Measurements from ENCODE around the gene KANK2. TPM values are rescaled to one million over a fixed set of nuclear protein-coding genes. Genes with fewer than 3 reads are reported as not detected.

KANK2 gene
- total and polyA plus RNA-seq, 7 experiments from 2014 or later: 0.32 to 2.9 (median 0.53) TPM; not detected in 2

GRCh38 chr19:11242025-11242424 is 44.7 kb upstream of the KANK2 start:
- DNase-seq (no peak), ATAC-seq (no peak)
- Histone ChIP-seq H3K27me3 (ENCODE audit: control insufficient read depth in 2 of 2, insufficient read depth in 2 of 2, low read length in 2 of 2) (no peaks in the 10 kb centered on the region), H3K4me3 (ENCODE audit: low read length) (no peak overlapping the region), H3K27ac (ENCODE audit: low read depth, low read length) (no peak overlapping the region), H3K9me3 (ENCODE audit: control insufficient read depth in 2 of 3, low read length in 3 of 3) (peaks cover 0 to 24% (median 0%) of the 10 kb centered on the region in 3 experiments), H3K4me1 (ENCODE audit: control insufficient read depth in 2 of 2, insufficient read depth in 2 of 2, low read length in 2 of 2) (no peaks in the 10 kb centered on the region), H3K36me3 (ENCODE audit: control insufficient read depth in 2 of 3, insufficient read depth in 3 of 3, low read length in 3 of 3) (no peaks in the 10 kb centered on the region)
- POLR2A ChIA-PET: interaction anchor here (0.8 kb wide), 1 partner anchor 397 kb away, joined by 3 read pairs; no protein-coding TSS in a partner anchor
- peaks cover 0 to 27% (median 6%) of the 10 kb centered on the region in 5 donors for H3K27me3 Mint-ChIP-seq
- peak overlapping the region in 1 of 9 donors; percentile 42 for H3K27ac Mint-ChIP-seq
- H3K4me1 Mint-ChIP-seq: peaks cover 4 to 7% (median 5%) of the 10 kb centered on the region in 7 donors
- CTCF ChIA-PET: no interaction called here
- H3K4me3 Mint-ChIP-seq: no peak overlapping the region
- H3K36me3 Mint-ChIP-seq: no peaks in the 10 kb centered on the region
- intact Hi-C loops (cut with micrococcal nuclease): loop anchor here in 1 of 2 donors (2.0 kb wide), 1 partner anchor 345 kb away; no protein-coding TSS in a partner anchor
- peaks cover 0 to 20% (median 9%) of the 10 kb centered on the region in 11 donors for H3K9me3 Mint-ChIP-seq

- no peak for DNase-seq
- CTCF ChIA-PET: no interaction called here
Measured at GRCh38 chr19:11240008-11240444, 42.7 kb upstream of the KANK2 start.

GRCh38 chr19:11239377-11240000 is 42.1 kb upstream of the KANK2 start, which contains the start of gene ANGPTL8:
ANGPTL8 (plus strand) TSS chr19:11239619; CDS start chr19:11239638, 19 bp downstream.
- Mint-ChIP-seq H3K9me3 (peaks cover 0 to 21% (median 9%) of the 10 kb centered on the region in 11 donors), H3K4me3 (no peak within 1 kb of the TSS), H3K27me3 (peaks cover 0 to 18% (median 5%) of the 10 kb centered on the region in 5 donors), H3K36me3 (no peaks in the 10 kb centered on the region), H3K27ac (no peak within 1 kb of the TSS), H3K4me1 (peaks cover 4 to 6% (median 5%) of the 10 kb centered on the region in 7 donors)
- no peak for DNase-seq
- Histone ChIP-seq H3K27ac (ENCODE audit: low read depth, low read length) (no peak within 1 kb of the TSS), H3K27me3 (ENCODE audit: control insufficient read depth in 2 of 2, insufficient read depth in 2 of 2, low read length in 2 of 2) (no peaks in the 10 kb centered on the region), H3K36me3 (ENCODE audit: control insufficient read depth in 2 of 3, insufficient read depth in 3 of 3, low read length in 3 of 3) (no peaks in the 10 kb centered on the region), H3K4me3 (ENCODE audit: low read length) (no peak within 1 kb of the TSS), H3K4me1 (ENCODE audit: control insufficient read depth in 2 of 2, insufficient read depth in 2 of 2, low read length in 2 of 2) (no peaks in the 10 kb centered on the region), H3K9me3 (ENCODE audit: control insufficient read depth in 2 of 3, low read length in 3 of 3) (peaks cover 0 to 24% (median 0%) of the 10 kb centered on the region in 3 experiments)
- CTCF ChIA-PET: interaction anchor here (0.6 kb wide), 1 partner anchor 341 kb away, joined by 3 read pairs; no protein-coding TSS in a partner anchor
- intact Hi-C loops (cut with micrococcal nuclease): no loop called here
- ATAC-seq: no peak
- POLR2A ChIA-PET: no interaction called here

More at GRCh38 chr19:11240008-11240444, 42.7 kb upstream of the KANK2 start:
- no peak for ATAC-seq
- POLR2A ChIA-PET: no interaction called here
- H3K27me3 Mint-ChIP-seq: peaks cover 0 to 18% (median 5%) of the 10 kb centered on the region in 5 donors
- Histone ChIP-seq H3K4me1 (ENCODE audit: control insufficient read depth in 2 of 2, insufficient read depth in 2 of 2, low read length in 2 of 2) (no peaks in the 10 kb centered on the region), H3K27me3 (ENCODE audit: control insufficient read depth in 2 of 2, insufficient read depth in 2 of 2, low read length in 2 of 2) (no peaks in the 10 kb centered on the region), H3K27ac (ENCODE audit: low read depth, low read length) (no peak overlapping the region), H3K4me3 (ENCODE audit: low read length) (no peak overlapping the region), H3K36me3 (ENCODE audit: control insufficient read depth in 2 of 3, insufficient read depth in 3 of 3, low read length in 3 of 3) (no peaks in the 10 kb centered on the region), H3K9me3 (ENCODE audit: control insufficient read depth in 2 of 3, low read length in 3 of 3) (peaks cover 0 to 24% (median 0%) of the 10 kb centered on the region in 3 experiments)
- peaks cover 0 to 21% (median 9%) of the 10 kb centered on the region in 11 donors for H3K9me3 Mint-ChIP-seq
- no peaks in the 10 kb centered on the region for H3K36me3 Mint-ChIP-seq
- H3K4me1 Mint-ChIP-seq: peaks cover 4 to 6% (median 5%) of the 10 kb centered on the region in 7 donors
- no peak overlapping the region for H3K4me3 Mint-ChIP-seq
- intact Hi-C loops (cut with micrococcal nuclease): no loop called here
- no peak overlapping the region for H3K27ac Mint-ChIP-seq

- no peaks in the 10 kb centered on the region for H3K4me1 ChIP-seq (ENCODE audit: control insufficient read depth in 2 of 2, insufficient read depth in 2 of 2, low read length in 2 of 2)
- DNase-seq (no peak), ATAC-seq (no peak)
- H3K9me3 Mint-ChIP-seq: peaks cover 0 to 21% (median 9%) of the 10 kb centered on the region in 11 donors
- no peak overlapping the region for H3K27ac Mint-ChIP-seq
- no peaks in the 10 kb centered on the region for H3K36me3 Mint-ChIP-seq
- peaks cover 0 to 16% (median 5%) of the 10 kb centered on the region in 5 donors for H3K27me3 Mint-ChIP-seq
- no peak overlapping the region for H3K4me3 Mint-ChIP-seq
- H3K9me3 ChIP-seq (ENCODE audit: control insufficient read depth in 2 of 3, low read length in 3 of 3): peaks cover 0 to 24% (median 0%) of the 10 kb centered on the region in 3 experiments
- no peak overlapping the region for H3K4me3 ChIP-seq (ENCODE audit: low read length)
- no peak overlapping the region for H3K27ac ChIP-seq (ENCODE audit: low read depth, low read length)
- no peaks in the 10 kb centered on the region for H3K27me3 ChIP-seq (ENCODE audit: control insufficient read depth in 2 of 2, insufficient read depth in 2 of 2, low read length in 2 of 2)
- ChIA-PET POLR2A (interaction anchor here (0.5 kb wide), 1 partner anchor 143 kb away, joined by 3 read pairs; no protein-coding TSS in a partner anchor), CTCF (interaction anchor here (0.6 kb wide), 1 partner anchor 341 kb away, joined by 3 read pairs; no protein-coding TSS in a partner anchor)
- no peaks in the 10 kb centered on the region for H3K36me3 ChIP-seq (ENCODE audit: control insufficient read depth in 2 of 3, insufficient read depth in 3 of 3, low read length in 3 of 3)
- intact Hi-C loops (cut with micrococcal nuclease): no loop called here
- H3K4me1 Mint-ChIP-seq: peaks cover 4 to 6% (median 5%) of the 10 kb centered on the region in 7 donors
Measured at GRCh38 chr19:11238781-11239376, 41.5 kb upstream of the KANK2 start.

GRCh38 chr19:11238041-11238440 is 40.7 kb upstream of the KANK2 start:
- Histone ChIP-seq H3K4me1 (ENCODE audit: control insufficient read depth in 2 of 2, insufficient read depth in 2 of 2, low read length in 2 of 2) (no peaks in the 10 kb centered on the region), H3K36me3 (ENCODE audit: control insufficient read depth in 2 of 3, insufficient read depth in 3 of 3, low read length in 3 of 3) (no peaks in the 10 kb centered on the region), H3K27me3 (ENCODE audit: control insufficient read depth in 2 of 2, insufficient read depth in 2 of 2, low read length in 2 of 2) (no peaks in the 10 kb centered on the region), H3K27ac (ENCODE audit: low read depth, low read length) (no peak overlapping the region), H3K4me3 (ENCODE audit: low read length) (no peak overlapping the region), H3K9me3 (ENCODE audit: control insufficient read depth in 2 of 3, low read length in 3 of 3) (peaks cover 0 to 24% (median 0%) of the 10 kb centered on the region in 3 experiments)
- CTCF ChIA-PET: no interaction called here
- no peaks in the 10 kb centered on the region for H3K36me3 Mint-ChIP-seq
- POLR2A ChIA-PET: no interaction called here
- no peak overlapping the region for H3K27ac Mint-ChIP-seq
- peaks cover 0 to 21% (median 9%) of the 10 kb centered on the region in 11 donors for H3K9me3 Mint-ChIP-seq
- peaks cover 0 to 11% (median 0%) of the 10 kb centered on the region in 5 donors for H3K27me3 Mint-ChIP-seq
- H3K4me1 Mint-ChIP-seq: no peaks in the 10 kb centered on the region
- intact Hi-C loops (cut with micrococcal nuclease): no loop called here
- no peak overlapping the region for H3K4me3 Mint-ChIP-seq
- ATAC-seq: no peak
- DNase-seq: no peak

- Mint-ChIP-seq H3K4me3 (no peak overlapping the region), H3K27me3 (peaks cover 0 to 6% (median 0%) of the 10 kb centered on the region in 5 donors), H3K36me3 (no peaks in the 10 kb centered on the region), H3K9me3 (peaks cover 0 to 21% (median 9%) of the 10 kb centered on the region in 11 donors), H3K27ac (no peak overlapping the region), H3K4me1 (no peaks in the 10 kb centered on the region)
- Histone ChIP-seq H3K27me3 (ENCODE audit: control insufficient read depth in 2 of 2, insufficient read depth in 2 of 2, low read length in 2 of 2) (no peaks in the 10 kb centered on the region), H3K4me3 (ENCODE audit: low read length) (no peak overlapping the region), H3K36me3 (ENCODE audit: control insufficient read depth in 2 of 3, insufficient read depth in 3 of 3, low read length in 3 of 3) (no peaks in the 10 kb centered on the region), H3K27ac (ENCODE audit: low read depth, low read length) (no peak overlapping the region), H3K4me1 (ENCODE audit: control insufficient read depth in 2 of 2, insufficient read depth in 2 of 2, low read length in 2 of 2) (no peaks in the 10 kb centered on the region), H3K9me3 (ENCODE audit: control insufficient read depth in 2 of 3, low read length in 3 of 3) (peaks cover 0 to 24% (median 0%) of the 10 kb centered on the region in 3 experiments)
- POLR2A ChIA-PET: no interaction called here
- ATAC-seq (no peak), DNase-seq (no peak)
- intact Hi-C loops (cut with micrococcal nuclease): no loop called here
- CTCF ChIA-PET: no interaction called here
Measured at GRCh38 chr19:11237321-11237720, 40.0 kb upstream of the KANK2 start.
